ENCODE results near the gene NXT1.

DNA sequence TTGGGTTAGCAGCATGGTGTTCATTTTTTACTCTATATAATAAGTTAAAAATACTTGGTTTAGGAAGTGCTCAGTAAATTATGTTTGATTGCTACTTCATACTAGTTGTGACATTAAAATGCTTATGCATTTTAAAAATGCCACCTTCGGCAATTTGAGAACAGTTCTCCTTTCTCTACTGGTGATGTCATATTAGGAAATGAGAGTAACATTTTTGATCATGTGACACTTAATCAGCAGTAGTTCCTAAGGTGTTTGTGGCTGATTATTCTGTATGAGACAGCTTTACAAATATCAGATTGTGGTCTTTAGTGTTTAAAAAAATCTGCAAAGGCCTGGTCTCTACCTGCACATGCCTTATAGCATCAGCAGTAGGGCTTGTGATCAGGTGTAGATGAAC is 15.8 kb downstream of the NXT1 start:
- TF ChIP-seq, protein P1, sequence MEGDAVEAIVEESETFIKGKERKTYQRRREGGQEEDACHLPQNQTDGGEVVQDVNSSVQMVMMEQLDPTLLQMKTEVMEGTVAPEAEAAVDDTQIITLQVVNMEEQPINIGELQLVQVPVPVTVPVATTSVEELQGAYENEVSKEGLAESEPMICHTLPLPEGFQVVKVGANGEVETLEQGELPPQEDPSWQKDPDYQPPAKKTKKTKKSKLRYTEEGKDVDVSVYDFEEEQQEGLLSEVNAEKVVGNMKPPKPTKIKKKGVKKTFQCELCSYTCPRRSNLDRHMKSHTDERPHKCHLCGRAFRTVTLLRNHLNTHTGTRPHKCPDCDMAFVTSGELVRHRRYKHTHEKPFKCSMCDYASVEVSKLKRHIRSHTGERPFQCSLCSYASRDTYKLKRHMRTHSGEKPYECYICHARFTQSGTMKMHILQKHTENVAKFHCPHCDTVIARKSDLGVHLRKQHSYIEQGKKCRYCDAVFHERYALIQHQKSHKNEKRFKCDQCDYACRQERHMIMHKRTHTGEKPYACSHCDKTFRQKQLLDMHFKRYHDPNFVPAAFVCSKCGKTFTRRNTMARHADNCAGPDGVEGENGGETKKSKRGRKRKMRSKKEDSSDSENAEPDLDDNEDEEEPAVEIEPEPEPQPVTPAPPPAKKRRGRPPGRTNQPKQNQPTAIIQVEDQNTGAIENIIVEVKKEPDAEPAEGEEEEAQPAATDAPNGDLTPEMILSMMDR (IDR thresholded peaks at IDR 0.05; ENCODE audit: borderline replicate concordance, extremely low read depth, low read length, poor library complexity, severe bottlenecking), result no peak
- TF ChIP-seq EZH2 (IDR thresholded peaks at IDR 0.05; ENCODE audit: borderline replicate concordance, low read depth, low read length, severe bottlenecking), result no peak

All from DND-41 (cell line).